HG03457 (cell line): ENCODE measurements around the gene STMN3.
"Not testable (repeated sequence)": the region's sequence is repeated elsewhere in the genome, so short reads cannot be mapped to it uniquely, and the experiment has no call there.

Experiments
- ATAC-seq: cut with Tn5 transposase; IDR thresholded peaks from one replicate; pipeline ENCODE4 v1.9.1; 2021; ENCODE audit warnings: moderate number of reproducible peaks; ENCODE audit not compliant: unreplicated experiment

STMN3 gene

GRCh38 chr20:63639093-63639975 lies 13.9 kb downstream of the STMN3 start:
- no peak for ATAC-seq

- no peak for ATAC-seq
Measured at GRCh38 chr20:63636752-63637628, 16.2 kb downstream of the STMN3 start.

- ATAC-seq, result no peak
Measured at GRCh38 chr20:63635431-63636141, 17.6 kb downstream of the STMN3 start.

GRCh38 chr20:63633732-63634131 lies 19.5 kb downstream of the STMN3 start:
- ATAC-seq, result no peak

GRCh38 chr20:63631426-63631825 lies 21.8 kb downstream of the STMN3 start:
- not testable (repeated sequence) for ATAC-seq

GRCh38 chr20:63630956-63631355 lies 22.3 kb downstream of the STMN3 start:
- ATAC-seq, result not testable (repeated sequence)

- ATAC-seq, result no peak
Measured at GRCh38 chr20:63628246-63628975, 24.8 kb downstream of the STMN3 start.

GRCh38 chr20:63627751-63628245 lies 25.4 kb downstream of the STMN3 start:
- ATAC-seq, result no peak

GRCh38 chr20:63627129-63627750 lies 26.0 kb downstream of the STMN3 start:
- peak; percentile 61 for ATAC-seq

GRCh38 chr20:63626424-63627128 lies 26.6 kb downstream of the STMN3 start, which contains the start of gene GMEB2:
Gene GMEB2, minus strand, starts transcription at chr20:63627101. Its CDS starts 7,704 bp downstream, at chr20:63619397.
- ATAC-seq, result peak; percentile 29

GRCh38 chr20:63625771-63626423 lies 27.3 kb downstream of the STMN3 start:
- no peak for ATAC-seq

GRCh38 chr20:63624486-63624885 lies 28.7 kb downstream of the STMN3 start:
- ATAC-seq, result no peak

GRCh38 chr20:63622732-63623131 lies 30.5 kb downstream of the STMN3 start:
- no peak for ATAC-seq

GRCh38 chr20:63622096-63622495 lies 31.1 kb downstream of the STMN3 start:
- no peak for ATAC-seq

GRCh38 chr20:63620991-63621390 lies 32.2 kb downstream of the STMN3 start:
- ATAC-seq, result no peak

GRCh38 chr20:63619505-63619904 lies 33.7 kb downstream of the STMN3 start:
- no peak for ATAC-seq

- no peak for ATAC-seq
Measured at GRCh38 chr20:63619086-63619485, 34.1 kb downstream of the STMN3 start.

- ATAC-seq, result no peak
Measured at GRCh38 chr20:63618291-63618980, 34.8 kb downstream of the STMN3 start.
